Activated T-cell treated with anti-CD3 and anti-CD28 coated beads, Interleukin-2, amount 50 U/mL, for 72 hours (primary cell): Measurements from ENCODE around the gene COL13A1. TPM values are rescaled to one million over a fixed set of nuclear protein-coding genes. Genes with fewer than 3 reads are reported as not detected.
A peak's percentile ranks its signal among the peaks of the same experiment; 100 is the strongest.

ENCODE experiments used
- ATAC-seq, 2 donors: fragments of 150-1000 bp; cut with Tn5 transposase; replicated peaks in 1 of 2; 2 replicates each; pipeline ENCODE4 v1.10.0; 2021; ENCODE audit warnings: moderate library complexity in 2 of 2, mild to moderate bottlenecking in 1 of 2
- DNase-seq, 2 donors: peaks; one replicate each; pipeline ENCODE4 v3.0.0; 2021 to 2022; ENCODE audit warnings: mixed read lengths in 1 of 2
- H3K27ac Mint-ChIP-seq: one replicate; pipeline ENCODE4 v1.8.0; 2022; ENCODE audit warnings: mild to moderate bottlenecking, moderate library complexity, mixed read lengths
- H3K27me3 Mint-ChIP-seq: one replicate; pipeline ENCODE4 v1.8.0; 2022; ENCODE audit warnings: low read depth, mixed read lengths
- H3K36me3 Mint-ChIP-seq, 2 donors: one replicate each; pipeline ENCODE4 v1.8.0; 2022; ENCODE audit warnings: mixed read lengths in 2 of 2, mild to moderate bottlenecking in 1 of 2; ENCODE audit not compliant: insufficient read depth in 2 of 2
- H3K4me1 Mint-ChIP-seq: one replicate; pipeline ENCODE4 v1.8.0; 2022; ENCODE audit warnings: low read depth, mixed read lengths
- H3K4me3 Mint-ChIP-seq, 2 donors: one replicate each; pipeline ENCODE4 v1.8.0; 2022; ENCODE audit warnings: mild to moderate bottlenecking in 2 of 2, mixed read lengths in 2 of 2, moderate library complexity in 2 of 2
- H3K9me3 Mint-ChIP-seq, 2 donors: one replicate each; pipeline ENCODE4 v1.8.0; 2022; ENCODE audit warnings: mixed read lengths in 2 of 2
- total RNA-seq, 2 donors: library from RNA; stranded (reverse); gene quantifications; one replicate each; pipeline ENCODE4 v1.2.3, GENCODE V29; 2022

The COL13A1 gene
- total RNA-seq, 2 donors from 2014 or later, result not detected

- Mint-ChIP-seq H3K27ac (no peak overlapping the region), H3K4me1 (peaks cover 14% of the 10 kb centered on the region), H3K9me3 (peaks cover 5 to 10% of the 10 kb centered on the region in 2 donors), H3K36me3 (peaks cover 1 to 5% of the 10 kb centered on the region in 2 donors), H3K4me3 (no peak overlapping the region), H3K27me3 (peaks cover 61% of the 10 kb centered on the region)
- ATAC-seq, result no peak
- DNase-seq, result no peak
Measured at GRCh38 chr10:69797959-69798358, 3.7 kb upstream of the COL13A1 start.

- Mint-ChIP-seq H3K9me3 (peaks cover 5 to 6% of the 10 kb centered on the region in 2 donors), H3K4me1 (peaks cover 14% of the 10 kb centered on the region), H3K27ac (no peak overlapping the region), H3K36me3 (peaks cover 1 to 3% of the 10 kb centered on the region in 2 donors), H3K4me3 (no peak overlapping the region), H3K27me3 (peaks cover 57% of the 10 kb centered on the region)
- no peak for DNase-seq
- ATAC-seq, result no peak
Measured at GRCh38 chr10:69800109-69800508, 1.6 kb upstream of the COL13A1 start.

- Mint-ChIP-seq H3K4me1 (peaks cover 14% of the 10 kb centered on the region), H3K9me3 (peaks cover 4 to 5% of the 10 kb centered on the region in 2 donors), H3K27me3 (peaks cover 57% of the 10 kb centered on the region), H3K36me3 (peaks cover 1 to 3% of the 10 kb centered on the region in 2 donors), H3K4me3 (peak overlapping the region in 1 of 2 donors; percentile 72), H3K27ac (no peak overlapping the region)
- DNase-seq (no peak), ATAC-seq (no peak)
Measured at GRCh38 chr10:69800665-69801064, 1.0 kb upstream of the COL13A1 start.

- peaks cover 57% of the 10 kb centered on the region for H3K27me3 Mint-ChIP-seq
- peaks cover 14% of the 10 kb centered on the region for H3K4me1 Mint-ChIP-seq
- H3K9me3 Mint-ChIP-seq, result peaks cover 2 to 4% of the 10 kb centered on the region in 2 donors
- no peak overlapping the region for H3K27ac Mint-ChIP-seq
- peak; percentile 53 to 64 for ATAC-seq
- H3K36me3 Mint-ChIP-seq, result peaks cover 1 to 3% of the 10 kb centered on the region in 2 donors
- peak; percentile 48 to 51 for DNase-seq
- H3K4me3 Mint-ChIP-seq, result peak overlapping the region; percentile 57 to 72
Measured at GRCh38 chr10:69801094-69801433, 642 bp upstream of the COL13A1 start.

- no peak for DNase-seq
- Mint-ChIP-seq H3K4me1 (peaks cover 14% of the 10 kb centered on the region), H3K4me3 (peak overlapping the region in 1 of 2 donors; percentile 72), H3K9me3 (no peaks in the 10 kb centered on the region), H3K36me3 (no peaks in the 10 kb centered on the region), H3K27ac (no peak overlapping the region), H3K27me3 (peaks cover 46% of the 10 kb centered on the region)
- no peak for ATAC-seq
Measured at GRCh38 chr10:69802424-69803161, 887 bp downstream of the COL13A1 start.

- Mint-ChIP-seq H3K4me3 (no peak overlapping the region), H3K27ac (no peak overlapping the region), H3K36me3 (no peaks in the 10 kb centered on the region), H3K9me3 (no peaks in the 10 kb centered on the region), H3K27me3 (peaks cover 36% of the 10 kb centered on the region), H3K4me1 (peaks cover 10% of the 10 kb centered on the region)
- no peak for ATAC-seq
- no peak for DNase-seq
Measured at GRCh38 chr10:69803809-69804208, 2.1 kb downstream of the COL13A1 start.

GRCh38 chr10:69804775-69805174 lies 3.1 kb downstream of the COL13A1 start:
- no peaks in the 10 kb centered on the region for H3K9me3 Mint-ChIP-seq
- H3K27me3 Mint-ChIP-seq, result peaks cover 27% of the 10 kb centered on the region
- no peak overlapping the region for H3K4me3 Mint-ChIP-seq
- DNase-seq (no peak), ATAC-seq (no peak)
- no peaks in the 10 kb centered on the region for H3K36me3 Mint-ChIP-seq
- H3K4me1 Mint-ChIP-seq, result peaks cover 9% of the 10 kb centered on the region
- H3K27ac Mint-ChIP-seq, result no peak overlapping the region

GRCh38 chr10:69807122-69807521 lies 5.4 kb downstream of the COL13A1 start:
- no peaks in the 10 kb centered on the region for H3K4me1 Mint-ChIP-seq
- H3K9me3 Mint-ChIP-seq, result no peaks in the 10 kb centered on the region
- ATAC-seq (no peak), DNase-seq (no peak)
- H3K4me3 Mint-ChIP-seq, result no peak overlapping the region
- peaks cover 9% of the 10 kb centered on the region for H3K27me3 Mint-ChIP-seq
- H3K36me3 Mint-ChIP-seq, result no peaks in the 10 kb centered on the region
- H3K27ac Mint-ChIP-seq, result no peak overlapping the region

- Mint-ChIP-seq H3K9me3 (no peaks in the 10 kb centered on the region), H3K36me3 (no peaks in the 10 kb centered on the region), H3K4me3 (no peak overlapping the region), H3K4me1 (no peaks in the 10 kb centered on the region), H3K27me3 (peaks cover 9% of the 10 kb centered on the region), H3K27ac (no peak overlapping the region)
- ATAC-seq, result no peak
- DNase-seq, result no peak
Measured at GRCh38 chr10:69807696-69808095, 6.0 kb downstream of the COL13A1 start.

GRCh38 chr10:69809318-69809717 lies 7.6 kb downstream of the COL13A1 start:
- Mint-ChIP-seq H3K4me3 (no peak overlapping the region), H3K36me3 (no peaks in the 10 kb centered on the region), H3K27ac (no peak overlapping the region), H3K4me1 (no peaks in the 10 kb centered on the region), H3K27me3 (no peaks in the 10 kb centered on the region), H3K9me3 (no peaks in the 10 kb centered on the region)
- DNase-seq (no peak), ATAC-seq (no peak)

GRCh38 chr10:69810097-69810496 lies 8.4 kb downstream of the COL13A1 start:
- Mint-ChIP-seq H3K4me3 (no peak overlapping the region), H3K4me1 (no peaks in the 10 kb centered on the region), H3K36me3 (no peaks in the 10 kb centered on the region), H3K27me3 (no peaks in the 10 kb centered on the region), H3K9me3 (no peaks in the 10 kb centered on the region), H3K27ac (no peak overlapping the region)
- ATAC-seq (no peak), DNase-seq (no peak)

- no peaks in the 10 kb centered on the region for H3K4me1 Mint-ChIP-seq
- no peaks in the 10 kb centered on the region for H3K9me3 Mint-ChIP-seq
- no peak for DNase-seq
- H3K4me3 Mint-ChIP-seq, result no peak overlapping the region
- ATAC-seq, result no peak
- H3K27me3 Mint-ChIP-seq, result no peaks in the 10 kb centered on the region
- H3K27ac Mint-ChIP-seq, result no peak overlapping the region
- no peaks in the 10 kb centered on the region for H3K36me3 Mint-ChIP-seq
Measured at GRCh38 chr10:69810675-69811397, 9.1 kb downstream of the COL13A1 start.

GRCh38 chr10:69813632-69814031 lies 11.9 kb downstream of the COL13A1 start:
- Mint-ChIP-seq H3K27ac (no peak overlapping the region), H3K9me3 (peaks cover 0 to 2% of the 10 kb centered on the region in 2 donors)
- no peak for ATAC-seq

More at GRCh38 chr10:69813632-69814031, 11.9 kb downstream of the COL13A1 start:
- peaks cover 8% of the 10 kb centered on the region for H3K4me1 Mint-ChIP-seq
- DNase-seq, result no peak
- peaks cover 18% of the 10 kb centered on the region for H3K27me3 Mint-ChIP-seq
- no peaks in the 10 kb centered on the region for H3K36me3 Mint-ChIP-seq
- H3K4me3 Mint-ChIP-seq, result no peak overlapping the region
